CD4-positive, alpha-beta memory T cell (primary cell): ENCODE data around the gene TEAD1. TPM values are rescaled to one million over a fixed set of nuclear protein-coding genes. Genes with fewer than 3 reads are reported as not detected.

Source experiments
- CTCF ChIA-PET: fragments of 350-600 bp; sonication (Branson Sonifier 250); formaldehyde crosslinking; loops from one replicate; lab custom pipeline; 2021; ENCODE audit warnings: inconsistent platforms; ENCODE audit not compliant: partially characterized antibody; lab: Charles Lee
- POLR2A ChIA-PET: fragments of 350-600 bp; sonication (Branson Sonifier 250); formaldehyde crosslinking; loops from one replicate; lab custom pipeline; 2021; ENCODE audit not compliant: partially characterized antibody; lab: Charles Lee
- DNase-seq, 5 donors: peaks; one replicate each; pipeline versions ENCODE4 v3.0.0 to v3.0.0-alpha.2; 2020 to 2022; ENCODE audit warnings: mixed read lengths in 1 of 5
- H3K27ac ChIP-seq: one replicate; pipeline ENCODE4 v1.7.0; 2013; ENCODE audit warnings: low read depth, low read length
- H3K27me3 ChIP-seq: 2 replicates; pipeline ENCODE4 v1.7.0; 2013; ENCODE audit warnings: mild to moderate bottlenecking, low read length, moderate library complexity; ENCODE audit not compliant: insufficient read depth
- H3K36me3 ChIP-seq: 2 replicates; pipeline ENCODE4 v1.7.0; 2013; ENCODE audit warnings: mild to moderate bottlenecking, low read length, moderate library complexity; ENCODE audit not compliant: insufficient read depth
- H3K4me1 ChIP-seq: 2 replicates; pipeline ENCODE4 v1.7.0; 2013; ENCODE audit warnings: mild to moderate bottlenecking, low read length, moderate library complexity; ENCODE audit not compliant: insufficient read depth
- H3K4me3 ChIP-seq, 2 donors: one replicate each; pipeline ENCODE4 v1.7.0; 2013; ENCODE audit warnings: low read length in 2 of 2, mild to moderate bottlenecking in 1 of 2
- H3K9me3 ChIP-seq, 2 donors: one replicate each; pipeline ENCODE4 v1.7.0; 2013; ENCODE audit warnings: low read length in 2 of 2, control low read depth in 1 of 2; ENCODE audit not compliant: control insufficient read depth in 1 of 2
- H3K27ac Mint-ChIP-seq, 7 donors: one replicate each; pipeline ENCODE4 v1.8.0; 2020 to 2021; ENCODE audit warnings: mixed read lengths in 7 of 7, mild to moderate bottlenecking in 6 of 7, inconsistent platforms in 3 of 7, moderate library complexity in 3 of 7
- H3K27me3 Mint-ChIP-seq, 2 donors: one replicate each; pipeline ENCODE4 v1.8.0; 2020 to 2021; ENCODE audit warnings: mixed read lengths in 2 of 2
- H3K36me3 Mint-ChIP-seq, 2 donors: one replicate each; pipeline ENCODE4 v1.8.0; 2020 to 2021; ENCODE audit warnings: mixed read lengths in 2 of 2, inconsistent platforms in 1 of 2, mild to moderate bottlenecking in 1 of 2
- H3K4me1 Mint-ChIP-seq, 4 donors: one replicate each; pipeline ENCODE4 v1.8.0; 2020 to 2021; ENCODE audit warnings: mixed read lengths in 4 of 4, mild to moderate bottlenecking in 1 of 4
- H3K4me3 Mint-ChIP-seq, 8 donors: one replicate each; pipeline ENCODE4 v1.8.0; 2020 to 2021; ENCODE audit warnings: mixed read lengths in 8 of 8, mild to moderate bottlenecking in 7 of 8, moderate library complexity in 6 of 8, inconsistent platforms in 3 of 8
- H3K9me3 Mint-ChIP-seq, 8 donors: one replicate each; pipeline ENCODE4 v1.8.0; 2020 to 2021; ENCODE audit warnings: mixed read lengths in 8 of 8, mild to moderate bottlenecking in 5 of 8, inconsistent platforms in 3 of 8, moderate library complexity in 1 of 8
- intact Hi-C: fragments of 100-400 bp; cut with micrococcal nuclease; formaldehyde crosslinking; loops from one replicate; pipeline ENCODE4 v1.15.1; 2023
- polyA plus RNA-seq, 2 donors: library from polyadenylated mRNA; unstranded; fragments of 300-500 nt; fragmentation: Illumina TruSeq; gene quantifications; one replicate each; pipeline ENCODE4 v1.2.3, GENCODE V29; 2021
- total RNA-seq, 2 experiments: library from RNA; stranded (reverse); gene quantifications; one replicate each; pipeline ENCODE4 v1.2.3, GENCODE V29; 2021

The TEAD1 gene
- total and polyA plus RNA-seq, 4 experiments from 2014 or later, result 0.15 to 1.1 (median 0.52) TPM; not detected in 1

- no peak overlapping the region for H3K4me3 ChIP-seq
- H3K27me3 ChIP-seq, result peaks cover 7% of the 10 kb centered on the region
- no peak for DNase-seq
- H3K36me3 Mint-ChIP-seq, result no peaks in the 10 kb centered on the region
- H3K9me3 ChIP-seq, result no peaks in the 10 kb centered on the region
- peak overlapping the region in 2 of 7 donors; percentile 32 to 62 for H3K27ac Mint-ChIP-seq
- peaks cover 0 to 6% (median 0%) of the 10 kb centered on the region in 4 donors for H3K4me1 Mint-ChIP-seq
- peaks cover 0 to 4% (median 0%) of the 10 kb centered on the region in 8 donors for H3K9me3 Mint-ChIP-seq
- ChIA-PET POLR2A (no interaction called here), CTCF (no interaction called here)
- H3K27ac ChIP-seq, result no peak overlapping the region
- H3K36me3 ChIP-seq, result no peaks in the 10 kb centered on the region
- peaks cover 28 to 47% of the 10 kb centered on the region in 2 donors for H3K27me3 Mint-ChIP-seq
- intact Hi-C loops, result no loop called here
- no peaks in the 10 kb centered on the region for H3K4me1 ChIP-seq
- no peak overlapping the region for H3K4me3 Mint-ChIP-seq
These were observed 51.9 kb downstream of the TEAD1 start for GRCh38 chr11:12725863-12726682.

GRCh38 chr11:12727563-12728211 lies 53.5 kb downstream of the TEAD1 start:
- H3K9me3 ChIP-seq, result no peaks in the 10 kb centered on the region
- Mint-ChIP-seq H3K9me3 (peaks cover 0 to 4% (median 0%) of the 10 kb centered on the region in 8 donors), H3K36me3 (no peaks in the 10 kb centered on the region), H3K27ac (no peak overlapping the region), H3K27me3 (peaks cover 23 to 39% of the 10 kb centered on the region in 2 donors), H3K4me3 (no peak overlapping the region), H3K4me1 (peaks cover 0 to 6% (median 0%) of the 10 kb centered on the region in 4 donors)
- H3K27me3 ChIP-seq, result peaks cover 7% of the 10 kb centered on the region
- CTCF ChIA-PET, result no interaction called here
- no peak overlapping the region for H3K4me3 ChIP-seq
- no peak overlapping the region for H3K27ac ChIP-seq
- POLR2A ChIA-PET, result no interaction called here
- H3K36me3 ChIP-seq, result no peaks in the 10 kb centered on the region
- intact Hi-C loops, result no loop called here
- no peak for DNase-seq
- no peaks in the 10 kb centered on the region for H3K4me1 ChIP-seq

- intact Hi-C loops, result no loop called here
These were observed 54.2 kb downstream of the TEAD1 start for GRCh38 chr11:12728417-12728816.

GRCh38 chr11:12729941-12730340 lies 55.7 kb downstream of the TEAD1 start:
- Mint-ChIP-seq H3K36me3 (no peaks in the 10 kb centered on the region), H3K9me3 (no peaks in the 10 kb centered on the region), H3K4me1 (no peaks in the 10 kb centered on the region), H3K27ac (no peak overlapping the region), H3K4me3 (no peak overlapping the region), H3K27me3 (peaks cover 10 to 24% of the 10 kb centered on the region in 2 donors)
- H3K4me1 ChIP-seq, result no peaks in the 10 kb centered on the region
- H3K27ac ChIP-seq, result no peak overlapping the region
- no peak overlapping the region for H3K4me3 ChIP-seq
- CTCF ChIA-PET, result no interaction called here
- POLR2A ChIA-PET, result no interaction called here
- H3K27me3 ChIP-seq, result no peaks in the 10 kb centered on the region
- no peaks in the 10 kb centered on the region for H3K9me3 ChIP-seq
- intact Hi-C loops, result no loop called here
- no peaks in the 10 kb centered on the region for H3K36me3 ChIP-seq
- DNase-seq, result no peak

More at GRCh38 chr11:12728417-12728816, 54.2 kb downstream of the TEAD1 start:
- no peak for DNase-seq
- H3K4me3 Mint-ChIP-seq, result no peak overlapping the region
- Histone ChIP-seq H3K36me3 (no peaks in the 10 kb centered on the region), H3K27ac (no peak overlapping the region), H3K4me3 (no peak overlapping the region), H3K4me1 (no peaks in the 10 kb centered on the region), H3K9me3 (no peaks in the 10 kb centered on the region), H3K27me3 (peaks cover 7% of the 10 kb centered on the region)
- H3K27ac Mint-ChIP-seq, result no peak overlapping the region
- ChIA-PET CTCF (no interaction called here), POLR2A (no interaction called here)
- no peaks in the 10 kb centered on the region for H3K36me3 Mint-ChIP-seq
- peaks cover 20 to 34% of the 10 kb centered on the region in 2 donors for H3K27me3 Mint-ChIP-seq
- H3K4me1 Mint-ChIP-seq, result peaks cover 0 to 5% (median 0%) of the 10 kb centered on the region in 4 donors
- peaks cover 0 to 4% (median 0%) of the 10 kb centered on the region in 8 donors for H3K9me3 Mint-ChIP-seq

GRCh38 chr11:12731841-12732336 lies 57.7 kb downstream of the TEAD1 start:
- no peak overlapping the region for H3K27ac ChIP-seq
- no peak overlapping the region for H3K4me3 Mint-ChIP-seq
- DNase-seq, result no peak
- H3K4me1 ChIP-seq, result no peaks in the 10 kb centered on the region
- ChIA-PET POLR2A (no interaction called here), CTCF (no interaction called here)
- H3K27ac Mint-ChIP-seq, result no peak overlapping the region
- no peaks in the 10 kb centered on the region for H3K9me3 ChIP-seq
- no peaks in the 10 kb centered on the region for H3K36me3 Mint-ChIP-seq
- no peaks in the 10 kb centered on the region for H3K4me1 Mint-ChIP-seq
- H3K36me3 ChIP-seq, result no peaks in the 10 kb centered on the region
- no peak overlapping the region for H3K4me3 ChIP-seq
- H3K27me3 ChIP-seq, result no peaks in the 10 kb centered on the region
- H3K27me3 Mint-ChIP-seq, result peaks cover 3 to 17% of the 10 kb centered on the region in 2 donors
- no peaks in the 10 kb centered on the region for H3K9me3 Mint-ChIP-seq
- intact Hi-C loops, result no loop called here

GRCh38 chr11:12733091-12733490 lies 58.9 kb downstream of the TEAD1 start:
- H3K36me3 ChIP-seq, result no peaks in the 10 kb centered on the region
- no peak for DNase-seq
- H3K27me3 Mint-ChIP-seq, result peaks cover 5 to 18% of the 10 kb centered on the region in 2 donors
- H3K4me1 ChIP-seq, result no peaks in the 10 kb centered on the region
- no peaks in the 10 kb centered on the region for H3K9me3 ChIP-seq
- H3K27me3 ChIP-seq, result no peaks in the 10 kb centered on the region
- H3K9me3 Mint-ChIP-seq, result no peaks in the 10 kb centered on the region
- POLR2A ChIA-PET, result no interaction called here
- no peaks in the 10 kb centered on the region for H3K36me3 Mint-ChIP-seq
- no peak overlapping the region for H3K4me3 Mint-ChIP-seq
- no peak overlapping the region for H3K4me3 ChIP-seq
- no peaks in the 10 kb centered on the region for H3K4me1 Mint-ChIP-seq
- no peak overlapping the region for H3K27ac ChIP-seq
- H3K27ac Mint-ChIP-seq, result no peak overlapping the region
- intact Hi-C loops, result no loop called here
- CTCF ChIA-PET, result interaction anchor here (1.2 kb wide), 1 partner anchor 9 kb away, joined by 4 read pairs; no protein-coding TSS in a partner anchor

GRCh38 chr11:12734625-12735024 lies 60.4 kb downstream of the TEAD1 start:
- POLR2A ChIA-PET, result no interaction called here
- no peak overlapping the region for H3K27ac Mint-ChIP-seq
- no peaks in the 10 kb centered on the region for H3K4me1 Mint-ChIP-seq
- no peak overlapping the region for H3K27ac ChIP-seq
- H3K27me3 Mint-ChIP-seq, result peaks cover 5 to 11% of the 10 kb centered on the region in 2 donors
- no peaks in the 10 kb centered on the region for H3K4me1 ChIP-seq
- no peaks in the 10 kb centered on the region for H3K36me3 ChIP-seq
- intact Hi-C loops, result no loop called here
- CTCF ChIA-PET, result interaction anchor here (1.2 kb wide), 1 partner anchor 404 kb away, joined by 3 read pairs; no protein-coding TSS in a partner anchor
- no peaks in the 10 kb centered on the region for H3K9me3 ChIP-seq
- H3K4me3 Mint-ChIP-seq, result no peak overlapping the region
- no peak overlapping the region for H3K4me3 ChIP-seq
- DNase-seq, result no peak
- no peaks in the 10 kb centered on the region for H3K27me3 ChIP-seq
- no peaks in the 10 kb centered on the region for H3K36me3 Mint-ChIP-seq
- peaks cover 0 to 1% (median 0%) of the 10 kb centered on the region in 8 donors for H3K9me3 Mint-ChIP-seq
